Stimulated activated naive CD8-positive, alpha-beta T cell treated with anti-CD3 and anti-CD28 coated beads, Interleukin-15, Interleukin-2, amounts not matched to agents 100 ng/mL and 50 ng/mL, for 24 hours (primary cell): ENCODE results near the gene ALCAM.

Source experiments
- H3K27ac Mint-ChIP-seq: one replicate; pipeline ENCODE4 v1.8.0; 2021; ENCODE audit warnings: mild to moderate bottlenecking, mixed read lengths
- H3K27me3 Mint-ChIP-seq: one replicate; pipeline ENCODE4 v1.8.0; 2021; ENCODE audit warnings: mixed read lengths
- H3K36me3 Mint-ChIP-seq: one replicate; pipeline ENCODE4 v1.8.0; 2021; ENCODE audit warnings: low read depth, mixed read lengths
- H3K4me1 Mint-ChIP-seq: one replicate; pipeline ENCODE4 v1.8.0; 2021; ENCODE audit warnings: low read depth, mixed read lengths
- H3K4me3 Mint-ChIP-seq: one replicate; pipeline ENCODE4 v1.8.0; 2021; ENCODE audit warnings: mild to moderate bottlenecking, mixed read lengths
- H3K9me3 Mint-ChIP-seq: one replicate; pipeline ENCODE4 v1.8.0; 2021; ENCODE audit warnings: mixed read lengths

The ALCAM gene

GRCh38 chr3:105349684-105350387 lies 16.9 kb upstream of the ALCAM start:
- Mint-ChIP-seq H3K4me3 (no peak overlapping the region), H3K27me3 (peaks cover 42% of the 10 kb centered on the region), H3K4me1 (peaks cover 13% of the 10 kb centered on the region), H3K36me3 (no peaks in the 10 kb centered on the region), H3K27ac (no peak overlapping the region), H3K9me3 (no peaks in the 10 kb centered on the region)

DNA sequence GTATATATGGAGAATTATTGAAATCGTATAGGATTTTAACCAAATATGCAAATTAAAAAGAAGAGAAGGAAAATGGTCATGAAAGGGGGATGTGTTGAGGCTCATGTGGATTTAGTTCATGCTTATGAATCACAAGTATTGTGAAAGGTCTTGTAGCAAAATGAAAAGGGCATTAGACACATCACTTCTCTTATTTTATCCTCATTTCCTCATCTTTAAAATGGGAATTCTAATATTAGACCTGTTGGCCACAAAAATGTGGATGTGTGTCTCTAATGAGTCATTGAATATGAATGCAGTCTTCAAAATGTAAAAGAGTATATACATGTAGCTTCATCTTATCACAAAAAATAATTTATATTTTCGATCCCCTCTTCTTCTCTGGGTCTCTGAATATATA lies 14.9 kb upstream of the ALCAM start:
- H3K27ac Mint-ChIP-seq = no peak overlapping the region
- H3K4me1 Mint-ChIP-seq = peaks cover 24% of the 10 kb centered on the region
- no peak overlapping the region for H3K4me3 Mint-ChIP-seq
- H3K9me3 Mint-ChIP-seq = no peaks in the 10 kb centered on the region
- peaks cover 52% of the 10 kb centered on the region for H3K27me3 Mint-ChIP-seq
- H3K36me3 Mint-ChIP-seq = no peaks in the 10 kb centered on the region

GRCh38 chr3:105352976-105353375 lies 13.7 kb upstream of the ALCAM start:
- Mint-ChIP-seq H3K27me3 (peaks cover 60% of the 10 kb centered on the region), H3K27ac (no peak overlapping the region), H3K4me1 (peaks cover 24% of the 10 kb centered on the region), H3K9me3 (no peaks in the 10 kb centered on the region), H3K4me3 (no peak overlapping the region), H3K36me3 (no peaks in the 10 kb centered on the region)

DNA sequence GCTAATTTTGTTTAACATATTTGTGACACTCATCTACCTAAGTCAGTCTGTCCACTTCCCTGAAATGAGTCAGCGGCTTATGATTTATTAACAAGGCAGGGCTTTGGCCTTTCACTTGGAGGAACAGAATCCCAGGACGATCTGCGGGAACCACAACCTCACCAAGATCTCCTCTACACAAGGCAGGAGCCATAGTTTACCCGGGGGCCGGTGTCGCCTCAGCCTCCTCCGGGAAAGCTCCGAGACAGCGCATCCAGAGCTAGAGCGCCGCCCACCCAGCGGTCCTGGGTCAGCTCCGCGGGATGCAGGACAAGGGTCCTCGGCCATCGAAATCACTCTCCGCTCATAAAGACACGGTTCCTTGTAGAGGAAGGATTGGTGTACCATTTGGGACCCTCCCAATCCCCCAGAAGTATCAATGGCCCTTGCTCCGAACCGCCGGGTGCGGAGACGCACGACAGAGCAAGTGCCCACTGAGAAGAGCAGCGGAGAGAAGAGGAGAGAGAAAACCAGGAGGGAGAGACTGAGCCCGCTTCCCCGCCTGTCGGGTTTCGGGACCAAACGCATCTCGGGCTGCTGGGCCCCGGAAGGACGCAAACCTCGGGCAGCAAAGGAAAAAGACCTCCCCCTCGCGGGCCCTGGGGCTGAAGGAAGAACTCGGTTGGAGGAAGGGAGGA lies 13.1 kb upstream of the ALCAM start:
- Mint-ChIP-seq H3K27me3 (peaks cover 64% of the 10 kb centered on the region), H3K4me1 (peaks cover 24% of the 10 kb centered on the region), H3K4me3 (peak overlapping the region; percentile 44), H3K36me3 (no peaks in the 10 kb centered on the region), H3K27ac (no peak overlapping the region), H3K9me3 (no peaks in the 10 kb centered on the region)

- Mint-ChIP-seq H3K4me3 (peak overlapping the region; percentile 44), H3K27me3 (peaks cover 71% of the 10 kb centered on the region)
Observed at GRCh38 chr3:105354429-105354828, 12.3 kb upstream of the ALCAM start.

DNA sequence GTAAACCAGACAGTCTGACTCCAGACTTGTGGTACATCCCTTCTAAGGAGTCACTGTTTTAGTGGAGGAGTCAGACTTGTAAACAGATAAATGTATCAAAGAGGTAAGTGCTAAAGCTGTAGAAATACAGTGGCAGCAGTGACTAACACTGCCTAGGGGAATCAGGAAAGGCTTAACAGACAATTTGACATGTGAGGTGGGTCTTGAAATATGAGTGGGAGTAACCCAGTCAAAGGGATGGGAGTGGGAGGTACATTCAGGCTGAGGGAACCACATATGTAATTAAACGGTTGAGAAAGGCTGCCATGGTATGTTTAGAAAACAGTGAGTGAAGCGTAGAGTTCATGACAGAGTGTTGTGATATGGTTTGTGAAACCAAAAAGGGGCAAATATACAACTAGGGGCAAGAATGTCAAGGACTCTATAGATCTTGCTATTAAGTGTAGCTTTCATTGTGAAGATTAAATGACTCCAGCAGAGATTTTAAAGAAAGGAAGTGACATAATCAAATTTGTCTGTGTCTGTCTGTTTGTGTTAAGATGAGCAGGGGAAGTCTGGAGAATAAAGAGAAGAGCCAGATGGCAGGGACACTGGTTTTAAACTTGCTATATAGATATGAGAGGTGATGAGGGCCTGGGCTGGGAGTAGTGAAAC lies 11.2 kb upstream of the ALCAM start:
- no peak overlapping the region for H3K27ac Mint-ChIP-seq
- peaks cover 69% of the 10 kb centered on the region for H3K27me3 Mint-ChIP-seq
- no peak overlapping the region for H3K4me3 Mint-ChIP-seq
- no peaks in the 10 kb centered on the region for H3K9me3 Mint-ChIP-seq
- peaks cover 40% of the 10 kb centered on the region for H3K4me1 Mint-ChIP-seq
- H3K36me3 Mint-ChIP-seq = no peaks in the 10 kb centered on the region

More at GRCh38 chr3:105354429-105354828, 12.3 kb upstream of the ALCAM start:
- Mint-ChIP-seq H3K27ac (no peak overlapping the region), H3K4me1 (peaks cover 32% of the 10 kb centered on the region), H3K36me3 (no peaks in the 10 kb centered on the region), H3K9me3 (no peaks in the 10 kb centered on the region)

DNA sequence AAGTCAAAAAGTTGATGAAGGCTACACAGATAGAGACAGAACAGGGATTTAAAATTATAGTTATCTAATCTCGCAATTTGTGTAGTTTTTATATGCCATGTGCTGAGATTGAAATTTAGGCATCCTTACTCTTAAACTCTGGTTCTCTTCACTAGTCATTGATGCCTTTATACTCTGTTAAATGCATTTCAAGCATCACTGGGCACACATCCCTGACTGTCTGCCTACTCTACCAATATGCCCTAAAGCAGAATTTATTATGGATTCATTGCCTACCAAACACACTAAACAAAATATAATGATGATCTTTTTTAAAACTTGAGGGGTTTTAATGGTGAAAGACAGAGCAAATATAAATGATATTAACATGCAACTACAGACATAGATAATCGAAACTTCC lies 10.3 kb upstream of the ALCAM start:
- Mint-ChIP-seq H3K36me3 (no peaks in the 10 kb centered on the region), H3K27ac (no peak overlapping the region), H3K4me1 (peaks cover 40% of the 10 kb centered on the region), H3K9me3 (no peaks in the 10 kb centered on the region), H3K27me3 (peaks cover 68% of the 10 kb centered on the region), H3K4me3 (no peak overlapping the region)

GRCh38 chr3:105356988-105357387 lies 9.7 kb upstream of the ALCAM start:
- Mint-ChIP-seq H3K4me3 (no peak overlapping the region), H3K27me3 (peaks cover 64% of the 10 kb centered on the region), H3K27ac (no peak overlapping the region)

DNA sequence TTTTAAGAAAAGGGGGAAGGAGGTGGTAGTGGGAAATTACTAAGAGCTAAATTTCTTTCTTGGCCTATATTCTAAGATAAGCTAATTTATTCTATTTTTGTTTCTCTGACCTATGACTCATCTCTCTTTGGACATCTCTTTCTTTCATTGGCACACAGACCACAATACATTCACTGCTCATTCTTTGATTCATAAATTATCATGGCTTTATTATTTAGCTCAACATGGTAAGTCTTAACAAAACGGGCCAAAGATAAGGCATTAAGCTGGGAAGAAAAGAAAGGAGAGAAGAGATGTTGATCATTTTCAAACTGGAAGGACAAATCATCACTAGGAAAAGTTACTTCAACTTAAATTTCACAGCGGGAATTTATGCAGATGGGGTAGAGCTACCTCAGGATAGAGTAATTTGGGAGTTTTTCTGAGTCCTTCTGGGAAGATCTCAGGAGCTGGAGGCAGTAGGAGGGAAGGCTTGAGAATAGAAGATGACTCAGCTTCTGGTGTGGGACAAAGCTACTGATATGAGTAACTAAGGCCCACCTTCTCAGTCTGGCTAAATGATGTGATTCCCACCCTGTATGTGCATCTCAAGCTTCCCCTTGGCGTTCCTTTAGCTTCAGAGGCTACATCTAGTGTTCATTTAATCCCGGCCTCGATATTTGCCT lies 7.5 kb upstream of the ALCAM start:
- Mint-ChIP-seq H3K27me3 (peaks cover 56% of the 10 kb centered on the region), H3K9me3 (no peaks in the 10 kb centered on the region), H3K36me3 (no peaks in the 10 kb centered on the region), H3K4me3 (no peak overlapping the region), H3K4me1 (peaks cover 40% of the 10 kb centered on the region), H3K27ac (peak overlapping the region; percentile 66)

More at GRCh38 chr3:105356988-105357387, 9.7 kb upstream of the ALCAM start:
- H3K4me1 Mint-ChIP-seq = peaks cover 40% of the 10 kb centered on the region
- H3K36me3 Mint-ChIP-seq = no peaks in the 10 kb centered on the region
- no peaks in the 10 kb centered on the region for H3K9me3 Mint-ChIP-seq

DNA sequence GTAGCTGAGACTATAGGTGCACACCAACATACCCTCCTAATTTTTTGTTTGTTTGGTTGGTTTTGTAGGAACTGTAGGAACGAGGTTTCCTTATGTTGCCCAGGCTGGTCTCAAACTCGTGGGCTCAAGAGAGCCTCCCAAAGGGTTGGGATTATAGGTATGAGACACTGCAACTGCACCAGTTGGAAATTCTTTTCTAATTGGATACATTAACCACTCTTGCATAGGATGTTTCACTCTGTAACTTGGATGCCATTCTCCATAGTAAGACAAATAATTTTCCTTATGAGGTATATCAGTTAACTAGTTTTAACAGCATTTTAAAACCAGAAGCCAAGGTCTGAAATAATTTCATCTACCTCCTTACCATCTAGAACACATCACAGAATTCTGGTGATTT lies 6.7 kb upstream of the ALCAM start:
- peaks cover 41% of the 10 kb centered on the region for H3K4me1 Mint-ChIP-seq
- H3K4me3 Mint-ChIP-seq = no peak overlapping the region
- no peak overlapping the region for H3K27ac Mint-ChIP-seq
- H3K9me3 Mint-ChIP-seq = no peaks in the 10 kb centered on the region
- peaks cover 52% of the 10 kb centered on the region for H3K27me3 Mint-ChIP-seq
- H3K36me3 Mint-ChIP-seq = no peaks in the 10 kb centered on the region

GRCh38 chr3:105362021-105362665 lies 4.6 kb upstream of the ALCAM start:
- Mint-ChIP-seq H3K4me1 (peaks cover 50% of the 10 kb centered on the region), H3K36me3 (no peaks in the 10 kb centered on the region), H3K4me3 (no peak overlapping the region), H3K27ac (no peak overlapping the region), H3K9me3 (no peaks in the 10 kb centered on the region), H3K27me3 (peaks cover 52% of the 10 kb centered on the region)

GRCh38 chr3:105364128-105364527 lies 2.6 kb upstream of the ALCAM start:
- Mint-ChIP-seq H3K36me3 (no peaks in the 10 kb centered on the region), H3K27me3 (peaks cover 37% of the 10 kb centered on the region), H3K27ac (peak overlapping the region; percentile 10), H3K4me3 (peak overlapping the region; percentile 30), H3K4me1 (peaks cover 55% of the 10 kb centered on the region), H3K9me3 (no peaks in the 10 kb centered on the region)

GRCh38 chr3:105365081-105365390 lies 1.7 kb upstream of the ALCAM start:
- no peak overlapping the region for H3K27ac Mint-ChIP-seq
- no peaks in the 10 kb centered on the region for H3K9me3 Mint-ChIP-seq
- H3K27me3 Mint-ChIP-seq = peaks cover 35% of the 10 kb centered on the region
- H3K4me1 Mint-ChIP-seq = peaks cover 53% of the 10 kb centered on the region
- no peaks in the 10 kb centered on the region for H3K36me3 Mint-ChIP-seq
- H3K4me3 Mint-ChIP-seq = peak overlapping the region; percentile 91

DNA sequence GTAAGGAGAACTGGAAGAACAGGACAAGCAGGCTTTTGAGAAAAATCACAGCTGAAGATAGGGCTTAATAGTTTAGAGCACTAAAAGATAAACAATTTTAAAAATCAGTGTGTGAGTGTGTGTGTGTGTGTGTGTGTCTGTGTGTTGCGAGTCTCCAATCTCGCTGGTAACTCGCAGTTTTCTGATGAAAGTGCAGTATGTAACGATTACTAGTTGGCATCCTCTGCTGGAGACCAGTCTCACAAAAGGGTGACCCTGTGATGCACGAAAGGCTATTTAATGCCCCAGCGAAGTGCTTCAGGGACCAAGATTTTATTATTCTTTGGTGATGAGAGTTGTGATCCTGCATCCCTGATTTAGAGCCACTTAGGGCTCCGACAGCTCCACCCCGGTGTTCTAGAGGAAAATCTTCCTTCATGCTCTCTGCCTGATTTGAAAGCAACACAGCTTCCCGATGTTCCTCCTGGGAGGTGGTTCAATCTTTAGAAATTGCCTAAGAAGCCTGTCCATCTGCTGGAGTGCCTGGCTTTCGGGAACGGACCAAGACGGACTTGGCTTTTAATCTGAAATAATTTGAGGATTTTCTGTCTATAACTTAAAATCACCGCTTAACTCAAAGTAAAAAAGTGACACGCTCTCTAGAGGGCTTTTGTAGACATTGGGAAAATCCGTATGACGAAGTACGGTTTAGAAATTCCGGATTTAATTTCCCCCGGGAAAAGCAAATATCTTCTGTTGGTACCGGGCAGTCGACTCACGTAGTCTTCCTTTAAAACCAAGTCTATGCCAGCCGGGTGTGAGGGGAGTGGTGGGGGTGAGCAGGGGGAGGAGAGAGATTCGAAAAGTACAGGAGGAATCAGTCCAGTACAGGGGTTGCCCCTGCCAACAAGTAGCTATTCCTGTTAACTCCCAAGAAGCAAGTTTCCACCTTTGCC lies 1.1 kb upstream of the ALCAM start:
- Mint-ChIP-seq H3K27ac (peak overlapping the region; percentile 75), H3K27me3 (peaks cover 34% of the 10 kb centered on the region), H3K36me3 (no peaks in the 10 kb centered on the region), H3K9me3 (no peaks in the 10 kb centered on the region), H3K4me3 (peak overlapping the region; percentile 91), H3K4me1 (peaks cover 51% of the 10 kb centered on the region)
